Kidney capillary endothelial cell (primary cell): ENCODE measurements around the gene CXCL10.

Source experiments
- DNase-seq: peaks from one replicate; pipeline ENCODE4 v3.0.0-alpha.2; 2018; ENCODE audit warnings: low spot score

CXCL10 gene

GRCh38 chr4:75992462-75992861 is 30.8 kb downstream of the CXCL10 start:
- no peak for DNase-seq

DNA sequence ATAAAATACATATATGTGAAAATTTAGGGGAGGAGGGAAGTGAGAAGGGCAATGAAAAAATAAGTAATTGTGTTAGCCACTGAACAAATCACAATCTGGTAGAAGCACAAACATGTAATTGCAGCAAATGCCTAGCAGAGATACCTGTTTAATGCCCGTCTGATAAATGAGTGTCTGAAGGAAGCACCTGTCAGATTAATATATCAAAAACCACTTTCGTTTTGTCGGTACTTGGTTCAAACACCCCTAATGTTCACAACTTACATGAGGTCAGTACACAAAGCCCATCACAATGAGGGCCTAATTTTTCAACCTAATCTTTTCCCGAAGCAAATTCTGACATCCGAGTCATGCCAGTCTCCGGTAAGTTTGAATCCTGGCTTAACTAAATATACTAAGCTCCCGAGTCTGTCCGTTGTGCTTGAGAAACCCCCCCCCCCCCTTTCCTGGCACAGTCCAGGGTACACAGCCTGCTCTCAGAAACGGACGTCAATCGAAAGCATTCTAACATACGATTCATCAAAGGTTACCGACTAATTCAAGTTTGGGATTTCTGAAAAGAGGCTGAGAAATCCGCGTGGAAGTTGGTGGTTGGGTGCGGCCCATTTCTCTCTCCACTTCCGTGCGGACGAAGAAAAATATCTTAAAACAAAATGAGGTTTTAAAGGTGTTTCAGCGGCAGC is 33.3 kb downstream of the CXCL10 start:
- DNase-seq: no peak

DNA sequence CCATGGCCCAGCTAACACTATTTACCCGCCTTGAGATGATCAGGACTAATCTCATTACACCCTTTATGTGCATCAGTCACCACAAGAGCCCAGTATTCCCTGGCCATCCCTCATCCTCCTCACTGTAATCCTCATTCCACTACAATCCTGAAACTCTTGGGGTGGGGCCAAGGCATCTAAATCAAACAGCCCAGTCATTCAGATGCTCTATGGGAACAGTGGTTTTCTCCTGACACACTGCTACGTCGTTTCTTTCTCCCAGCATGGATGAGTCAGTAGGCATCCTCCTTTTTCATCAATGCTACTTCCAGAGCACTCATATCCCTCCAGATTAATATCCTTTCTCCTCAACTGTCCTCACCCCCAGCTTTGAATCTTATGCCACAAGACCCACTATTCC is 38.2 kb downstream of the CXCL10 start:
- no peak for DNase-seq

DNA sequence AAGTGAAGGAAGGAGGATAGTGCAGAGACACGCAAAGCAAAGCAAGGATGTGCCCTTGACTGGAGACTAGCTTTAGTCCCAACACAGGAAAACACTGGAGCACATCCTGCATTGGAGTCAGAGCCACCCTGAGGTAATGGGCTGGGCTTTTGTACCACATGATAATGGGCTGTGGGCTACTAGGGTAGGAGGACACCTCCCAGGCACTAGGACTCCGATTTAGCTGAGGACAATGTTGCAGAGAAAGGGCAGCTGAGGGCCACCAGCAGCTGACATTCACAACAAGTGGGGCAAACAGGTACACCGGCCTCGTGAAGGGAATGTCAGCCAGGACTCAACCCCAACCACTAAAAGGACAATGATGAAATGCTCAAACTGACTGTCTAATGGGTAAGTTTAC is 42.7 kb downstream of the CXCL10 start:
- no peak for DNase-seq

GRCh38 chr4:75976177-75976576 is 47.1 kb downstream of the CXCL10 start:
- DNase-seq: no peak

- no peak for DNase-seq
Measured at GRCh38 chr4:75973766-75974165, 49.5 kb downstream of the CXCL10 start.
